Measurements from ENCODE around the gene MXD1. TPM values are rescaled to one million over a fixed set of nuclear protein-coding genes. Genes with fewer than 3 reads are reported as not detected.

Gene MXD1
- total and polyA plus RNA-seq, 9 of the 15 experiments (the other 6 are each of a cell fraction or from before 2014, with no cell fraction given): 6.7 to 35.9 (median 11.0) TPM

GRCh38 chr2:69975853-69976462 lies 61.0 kb downstream of the MXD1 start (continued):
- TF ChIP-seq ZNF57 (CRISPR knock-in tag; IDR thresholded peaks at IDR 0.05): 0 out of 2 replicates have a peak, but pooled peaks have one; percentile 3
- no peak for TF ChIP-seq RFX5 (IDR thresholded peaks at IDR 0.05; ENCODE audit: low read depth, low read length)

- Histone ChIP-seq H3K4me3 (no peak overlapping the region), H3K27ac (ENCODE audit: extremely low read depth, low read depth, low read length) (peak overlapping the region; percentile 92), H3K9ac (ENCODE audit: insufficient read depth in 1 of 2, low read depth in 2 of 2, low read length in 2 of 2) (peak overlapping the region in 1 of 2 experiments; percentile 64; a peak in 3 of 4 replicates), H3K4me1 (replicated peaks in 1 of 2; ENCODE audit: control insufficient read depth in 2 of 2, insufficient read depth in 2 of 2, low read length in 2 of 2) (peaks cover 60 to 73% of the 10 kb centered on the region in 2 experiments), H4K20me1 (replicated peaks; ENCODE audit: control insufficient read depth, insufficient read depth, low read length) (no peaks in the 10 kb centered on the region), H3K27me3 (ENCODE audit: control insufficient read depth in 2 of 2, insufficient read depth in 2 of 2, low read length in 2 of 2) (no peaks in the 10 kb centered on the region), H3K9me1 (ENCODE audit: control insufficient read depth, insufficient read depth, low read length) (peaks cover 3% of the 10 kb centered on the region), H2AFZ (ENCODE audit: low read depth, low read length) (peak overlapping the region; percentile 93), H3K9me3 (replicated peaks; ENCODE audit: control insufficient read depth, insufficient read depth, low read depth, low read length) (no peaks in the 10 kb centered on the region), H3K79me2 (ENCODE audit: control insufficient read depth, insufficient read depth, low read length) (no peaks in the 10 kb centered on the region), H3K4me2 (ENCODE audit: insufficient read depth, low read length) (no peak overlapping the region), H3K36me3 (ENCODE audit: control insufficient read depth, insufficient read depth, low read length) (no peaks in the 10 kb centered on the region)
- intact Hi-C loops (cut with micrococcal nuclease) (loop anchor here (5.0 kb wide), 1 partner anchor 45 kb away; no protein-coding TSS in a partner anchor), in situ Hi-C loops (cut with MboI) (no loop called here)
- CTCF ChIA-PET (ENCODE audit: low intra/inter-chr PET ratio): no interaction called here
- POLR2A ChIA-PET: no interaction called here
- DNase-seq (ENCODE audit: extremely low read depth in 1 of 4, low spot score in 3 of 4): peak in 1 of 4 experiments; percentile 34
- no peak for ATAC-seq
- no TSS peak for BruUV-seq (replicated peaks)
- TF ChIP-seq TEAD1 (CRISPR knock-in tag; IDR thresholded peaks at IDR 0.05) (peak in 1 of 2 experiments; percentile 18; a peak in 1 of 4 replicates), NR2C1 (IDR thresholded peaks at IDR 0.05) (no peak), NR2C1 (tag; IDR thresholded peaks at IDR 0.05) (0 out of 2 replicates have a peak, but pooled peaks have one; percentile 28), CREB3 (tag; conservative IDR thresholded peaks at IDR 0.05; ENCODE audit: low read depth) (peak; percentile 47; the same call in 1 of the 2 replicates), CXXC5 (CRISPR knock-in tag; IDR thresholded peaks at IDR 0.05) (peak; percentile 12; the same call in 1 of the 2 replicates), ZFP1 (CRISPR knock-in tag; IDR thresholded peaks at IDR 0.05) (no peak; the same call in 1 of the 2 replicates), STAT5A (IDR thresholded peaks at IDR 0.05; ENCODE audit: borderline replicate concordance, low read length) (no peak), KLF1 (tag; IDR thresholded peaks at IDR 0.05) (no peak), PTRF (tag; IDR thresholded peaks at IDR 0.05) (0 out of 2 replicates have a peak, but pooled peaks have one; percentile 9), PYGO2 (tag; IDR thresholded peaks at IDR 0.05) (peak; percentile 37; the same call in 1 of the 2 replicates)
- 82% methylated on average over 8 of the region's 8 CpGs for WGBS (ENCODE audit: insufficient coverage, low coverage, missing lambda C conversion rate)
- no peak for FAIRE-seq
Measured at GRCh38 chr2:69977186-69977585, 62.3 kb downstream of the MXD1 start.

All from K562 (cell line).